CD4-positive, alpha-beta T cell treated with Interleukin-15 for 1 hour (primary cell): ENCODE results near the gene HEATR5A.

ENCODE experiments used
- DNase-seq: peaks from one replicate; pipeline ENCODE4 v3.0.0-alpha.2; 2020

Gene HEATR5A

DNA sequence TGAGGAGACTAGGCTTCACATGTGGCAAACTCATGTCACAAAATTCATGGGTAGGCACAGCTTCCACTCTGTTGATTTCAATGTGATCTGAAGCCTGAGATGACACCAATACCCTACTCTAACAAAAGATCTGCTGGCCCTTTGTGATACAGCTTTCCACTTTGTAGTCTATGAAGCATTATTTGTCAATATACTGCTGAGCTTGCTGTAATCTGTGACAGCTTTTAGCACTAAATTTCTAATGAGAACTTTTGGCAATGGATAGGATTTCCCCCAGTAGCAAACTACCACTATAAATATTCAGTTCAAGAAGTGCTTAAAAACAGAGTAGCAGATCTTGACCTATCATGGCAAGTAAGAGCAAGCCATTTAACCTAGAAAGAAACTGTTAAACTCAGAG, 5.6 kb upstream of the HEATR5A start:
- no peak for DNase-seq

DNA sequence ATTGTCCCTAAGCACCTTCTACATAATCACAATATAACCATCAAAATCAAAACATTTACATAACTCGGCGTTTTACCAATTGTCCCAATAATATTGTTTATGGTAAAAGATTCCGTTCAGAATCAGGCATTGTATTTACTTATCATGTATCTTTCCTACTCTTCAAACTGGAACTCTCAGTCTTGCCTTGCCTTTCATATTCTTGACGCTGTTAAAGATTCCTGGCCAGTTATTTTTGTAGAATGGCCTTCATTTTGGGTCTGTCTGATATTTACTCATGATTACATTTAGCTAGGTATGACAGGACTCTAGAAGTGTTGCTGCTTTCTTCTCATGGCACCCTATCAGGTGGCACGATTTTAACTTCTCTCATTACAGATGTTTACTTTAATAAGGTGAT, 850 bp upstream of the HEATR5A start:
- DNase-seq: no peak

DNA sequence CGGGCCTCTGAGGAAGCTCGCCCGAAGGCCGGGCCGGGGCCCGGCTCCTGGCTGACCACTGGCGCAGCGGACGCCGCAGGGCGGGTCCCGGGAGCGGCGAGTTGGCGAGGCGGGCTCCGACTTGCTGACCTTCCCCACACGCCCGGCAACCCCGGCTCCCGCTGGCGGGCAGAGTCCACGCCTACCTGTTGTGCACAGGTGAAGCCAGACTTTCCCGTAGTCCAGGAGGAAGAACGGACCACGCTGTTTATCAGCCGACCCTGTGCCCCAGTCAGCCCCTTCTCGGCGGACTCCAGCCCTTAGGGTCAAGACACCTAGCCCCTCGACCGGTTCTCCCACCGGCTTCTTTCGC, 407 bp downstream of the HEATR5A start:
- DNase-seq: no peak

- DNase-seq: no peak
Observed at GRCh38 chr14:31419179-31419966, 977 bp downstream of the HEATR5A start.

DNA sequence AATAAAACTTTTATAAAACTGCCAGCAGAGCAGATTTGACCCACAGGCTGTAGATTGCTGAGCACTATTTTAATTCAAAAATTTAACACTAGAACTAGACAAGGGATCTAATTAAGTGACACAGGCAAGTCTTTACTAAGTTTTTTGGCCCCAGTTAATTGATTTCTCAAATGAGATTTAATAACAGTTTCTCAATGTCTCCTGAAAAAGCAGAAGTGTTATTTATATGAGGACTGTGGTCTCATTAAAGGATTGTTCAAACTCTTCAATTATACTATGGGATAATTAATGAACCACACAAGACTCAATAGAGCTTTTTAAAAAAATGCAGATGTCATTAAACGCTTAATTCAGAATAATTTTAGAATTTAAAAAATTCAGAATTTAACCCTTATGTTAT, 1.9 kb downstream of the HEATR5A start:
- no peak for DNase-seq

DNA sequence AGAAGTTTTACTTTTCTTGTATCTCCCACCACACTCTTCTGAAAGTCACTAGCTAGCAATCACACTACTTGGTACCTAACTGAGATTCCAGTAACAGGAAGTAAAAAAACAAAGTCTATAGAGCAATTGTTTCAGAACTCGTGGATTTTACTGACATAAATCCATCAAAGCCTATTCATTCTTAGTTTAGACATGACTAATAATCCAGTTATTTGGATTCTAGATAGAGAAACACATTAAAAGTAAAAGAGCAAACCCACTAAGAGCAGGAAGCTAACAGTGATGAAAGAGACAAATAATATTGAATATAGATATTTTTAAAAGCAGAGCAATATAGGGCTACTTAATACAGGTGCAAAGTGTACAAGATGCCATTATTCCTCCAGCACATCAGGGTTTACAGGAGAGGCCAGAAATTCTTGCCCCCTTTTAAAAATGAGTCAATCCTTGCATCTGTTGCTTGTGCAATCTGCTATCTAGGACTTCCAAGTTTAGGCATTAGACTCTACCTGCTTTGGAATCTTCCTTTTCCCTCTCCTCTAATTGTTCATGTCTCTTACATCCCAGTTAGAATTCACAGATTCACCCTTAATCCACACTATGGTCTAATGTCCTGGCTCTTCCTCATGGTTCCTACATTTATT, 6.0 kb downstream of the HEATR5A start:
- no peak for DNase-seq

DNA sequence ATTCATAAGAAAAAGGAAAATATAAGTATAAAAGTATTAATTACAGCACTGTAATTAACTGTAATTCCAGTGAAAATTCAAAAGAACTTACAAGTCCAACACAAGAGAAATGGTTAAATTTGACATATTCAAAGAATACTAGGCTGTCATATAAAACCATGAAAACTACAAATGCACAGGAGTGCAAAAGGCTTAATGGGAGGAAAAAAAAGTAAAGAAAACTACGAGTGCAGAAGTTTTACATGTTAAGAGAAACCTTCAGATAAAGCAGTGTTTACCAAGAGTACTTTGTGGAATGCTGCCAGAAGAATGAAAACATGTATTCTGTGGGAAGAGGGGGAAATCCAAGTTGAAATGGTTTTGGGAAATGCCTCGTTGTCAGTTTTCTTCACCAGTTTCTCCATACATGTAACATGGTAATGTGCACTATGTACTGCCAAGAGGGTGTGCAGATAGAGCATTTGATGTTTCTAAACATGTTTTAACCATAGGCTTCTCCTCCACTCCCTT, 9.1 kb downstream of the HEATR5A start:
- no peak for DNase-seq

- DNase-seq: no peak
Observed at GRCh38 chr14:31410048-31410650, 10.2 kb downstream of the HEATR5A start.

- no peak for DNase-seq
Observed at GRCh38 chr14:31408421-31408820, 11.9 kb downstream of the HEATR5A start.

DNA sequence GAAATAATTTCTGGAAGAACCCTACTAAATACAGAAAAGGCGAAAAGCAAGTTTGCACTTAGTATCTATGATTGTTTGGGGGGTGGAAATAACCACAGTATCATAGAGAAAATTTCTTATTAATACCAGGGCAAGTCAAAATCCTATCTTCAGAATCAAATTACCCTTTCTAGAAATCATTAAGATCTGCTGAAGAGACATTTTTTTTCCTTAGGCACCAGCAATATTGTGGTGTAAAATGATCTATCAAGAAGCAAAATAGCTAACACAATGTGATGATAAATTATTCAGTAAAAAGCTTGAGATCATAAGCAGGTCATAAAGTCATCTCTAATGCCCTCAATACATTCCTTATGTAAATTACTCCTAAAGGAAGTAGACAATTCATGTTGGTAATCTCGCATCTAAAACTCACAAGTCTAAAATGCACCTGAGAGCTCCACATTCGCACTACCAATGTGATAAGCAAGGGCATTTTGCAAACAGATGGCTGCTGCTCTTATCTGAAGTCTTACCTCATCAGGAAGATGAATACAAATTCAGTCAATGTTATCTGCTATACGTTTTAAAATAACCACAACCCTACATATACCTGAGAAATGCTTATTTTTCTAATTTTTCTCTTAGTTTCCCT, 14.6 kb downstream of the HEATR5A start:
- no peak for DNase-seq

- DNase-seq: no peak
Observed at GRCh38 chr14:31405106-31405505, 15.2 kb downstream of the HEATR5A start.

- DNase-seq: no peak
Observed at GRCh38 chr14:31403707-31404106, 16.6 kb downstream of the HEATR5A start.

DNA sequence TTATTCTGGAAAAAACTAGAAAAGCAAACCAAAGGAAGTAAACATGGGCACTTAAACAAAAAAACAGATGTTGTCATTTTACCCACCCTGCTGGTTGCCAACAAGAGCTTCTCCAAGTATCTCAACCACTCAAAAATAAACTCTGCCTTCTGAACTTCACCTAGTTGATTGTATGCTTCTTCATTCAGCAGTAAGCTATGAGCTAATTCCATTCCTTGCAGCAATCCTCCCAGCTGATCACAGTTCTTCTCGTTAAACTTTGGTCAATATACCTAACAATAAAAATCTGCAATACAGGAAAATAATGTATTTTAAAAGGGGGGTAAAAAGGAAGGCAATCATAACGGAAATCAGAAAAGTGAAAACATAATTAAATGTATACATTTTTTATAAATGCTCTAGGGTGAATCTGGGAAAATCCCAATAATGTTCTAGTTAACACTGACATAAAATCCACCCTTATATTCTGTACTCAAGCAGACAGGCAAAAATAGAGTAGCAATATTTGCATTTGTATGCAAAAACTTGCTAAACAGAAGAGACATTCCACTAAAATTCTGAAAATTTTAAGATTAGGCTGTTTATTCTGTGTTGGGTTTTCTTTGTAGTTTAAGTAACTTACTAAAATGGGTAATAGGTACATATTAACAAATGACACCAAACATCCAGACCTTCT, 17.4 kb downstream of the HEATR5A start:
- DNase-seq: no peak

GRCh38 chr14:31401369-31401932, 18.9 kb downstream of the HEATR5A start:
- DNase-seq: no peak

DNA sequence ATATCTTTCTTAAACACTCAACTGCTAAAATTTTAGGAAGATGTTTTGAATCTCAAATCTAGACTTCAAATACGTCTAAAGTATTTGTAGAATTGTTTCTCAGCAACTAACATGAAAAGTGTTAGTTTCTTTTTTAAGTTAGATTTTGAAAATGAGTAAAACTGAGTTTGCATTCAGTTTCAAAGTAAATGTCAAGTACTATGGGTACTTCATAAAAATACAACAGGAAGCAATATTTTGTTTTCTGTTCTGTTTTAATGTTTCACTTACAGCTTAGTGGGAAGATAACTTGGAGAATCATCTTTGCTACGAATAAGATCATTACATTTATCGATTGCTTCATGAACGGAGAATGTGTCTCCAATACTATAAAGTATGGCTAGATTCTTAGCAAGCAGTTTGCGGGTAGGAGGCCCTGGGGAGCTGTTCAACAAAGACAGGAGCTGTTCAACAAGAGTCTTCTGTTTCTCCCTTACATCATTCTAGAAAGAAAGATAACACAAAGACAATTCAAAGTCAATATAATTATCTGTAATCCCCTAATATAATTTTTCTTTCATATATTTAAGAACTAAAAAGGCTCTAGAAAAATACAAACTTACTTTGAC, 20.2 kb downstream of the HEATR5A start:
- DNase-seq: no peak

DNA sequence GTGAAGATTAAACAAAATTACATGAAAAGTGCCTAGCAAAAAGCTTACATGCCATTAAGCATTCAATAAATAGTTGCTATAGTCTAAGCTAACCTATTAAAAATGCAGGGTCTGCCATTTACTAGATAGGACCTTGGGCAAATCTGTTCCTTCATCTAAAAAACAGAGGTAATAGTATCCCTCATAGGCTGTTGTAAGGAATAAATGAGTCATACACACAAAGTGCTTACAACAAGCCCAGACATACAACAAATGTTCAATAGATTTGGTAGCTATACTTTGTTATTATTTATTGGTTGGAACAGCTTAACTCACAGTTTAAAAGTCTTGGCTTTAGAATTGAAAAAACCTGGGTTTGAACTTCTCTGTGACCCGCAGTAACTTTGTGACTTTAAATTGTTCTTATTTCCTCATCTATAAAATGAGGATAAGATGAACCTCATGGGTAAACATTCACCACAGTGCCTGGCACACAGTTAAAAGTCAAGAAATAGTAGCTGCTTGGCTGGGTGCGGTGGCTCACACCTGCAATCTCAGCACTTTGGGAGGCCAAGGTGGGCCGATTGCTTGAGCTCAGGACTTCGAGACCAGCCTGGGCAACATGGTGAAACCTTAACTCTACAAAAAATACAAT, 24.7 kb downstream of the HEATR5A start:
- no peak for DNase-seq

- DNase-seq: no peak
Observed at GRCh38 chr14:31395119-31395518, 25.2 kb downstream of the HEATR5A start.

- no peak for DNase-seq
Observed at GRCh38 chr14:31391977-31392503, 28.3 kb downstream of the HEATR5A start.

- DNase-seq: no peak
Observed at GRCh38 chr14:31391473-31391872, 28.9 kb downstream of the HEATR5A start.

- DNase-seq: no peak
Observed at GRCh38 chr14:31389946-31390345, 30.4 kb downstream of the HEATR5A start.

GRCh38 chr14:31388687-31389413, 31.5 kb downstream of the HEATR5A start:
- DNase-seq: no peak
